ENCODE results near the gene ABAT.

The ABAT gene

GRCh38 chr16:8717892-8718415 is 43.5 kb downstream of the ABAT start:
- DNase-seq (ENCODE audit: low spot score): no peak

DNA sequence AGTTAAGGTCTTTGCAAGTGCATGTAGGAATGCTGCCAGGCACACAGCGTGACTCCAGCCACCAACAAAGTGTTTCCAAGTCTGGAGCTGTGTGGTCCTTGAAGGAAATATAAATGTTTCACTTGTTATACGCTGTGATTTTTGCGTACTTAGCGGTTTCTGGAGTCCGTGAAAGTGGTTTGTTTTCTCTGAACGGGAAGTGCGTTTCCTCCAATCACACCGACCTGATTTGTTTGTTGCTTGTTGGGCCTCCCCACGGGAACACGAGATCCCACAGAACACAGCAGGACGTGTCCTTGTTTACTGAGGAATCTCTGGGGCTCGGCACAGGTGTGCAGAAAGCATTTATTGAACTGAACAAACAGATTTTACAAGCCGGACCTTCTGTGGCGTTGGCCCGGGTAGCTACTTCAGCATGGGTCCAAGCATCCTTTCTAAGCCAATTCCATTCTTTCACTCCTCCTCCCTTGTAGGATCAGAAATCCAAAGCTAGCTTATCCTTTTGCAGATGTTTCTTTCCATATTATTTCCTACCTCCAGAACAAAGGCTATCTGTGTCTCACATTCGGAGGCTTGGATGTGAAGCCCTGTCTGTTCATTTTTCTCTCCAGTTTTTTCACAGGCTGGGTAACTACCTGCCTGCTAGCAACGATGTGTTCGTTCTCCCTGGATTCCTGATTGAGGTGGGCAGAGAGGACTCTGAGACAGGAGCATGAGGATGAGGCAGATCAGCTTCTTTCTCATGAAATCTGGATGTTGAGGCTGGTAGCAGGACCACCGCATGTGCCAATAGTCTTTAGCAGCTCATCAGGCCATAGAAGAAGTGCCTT is 44.6 kb downstream of the ABAT start:
- DNase-seq (ENCODE audit: low spot score): no peak

DNA sequence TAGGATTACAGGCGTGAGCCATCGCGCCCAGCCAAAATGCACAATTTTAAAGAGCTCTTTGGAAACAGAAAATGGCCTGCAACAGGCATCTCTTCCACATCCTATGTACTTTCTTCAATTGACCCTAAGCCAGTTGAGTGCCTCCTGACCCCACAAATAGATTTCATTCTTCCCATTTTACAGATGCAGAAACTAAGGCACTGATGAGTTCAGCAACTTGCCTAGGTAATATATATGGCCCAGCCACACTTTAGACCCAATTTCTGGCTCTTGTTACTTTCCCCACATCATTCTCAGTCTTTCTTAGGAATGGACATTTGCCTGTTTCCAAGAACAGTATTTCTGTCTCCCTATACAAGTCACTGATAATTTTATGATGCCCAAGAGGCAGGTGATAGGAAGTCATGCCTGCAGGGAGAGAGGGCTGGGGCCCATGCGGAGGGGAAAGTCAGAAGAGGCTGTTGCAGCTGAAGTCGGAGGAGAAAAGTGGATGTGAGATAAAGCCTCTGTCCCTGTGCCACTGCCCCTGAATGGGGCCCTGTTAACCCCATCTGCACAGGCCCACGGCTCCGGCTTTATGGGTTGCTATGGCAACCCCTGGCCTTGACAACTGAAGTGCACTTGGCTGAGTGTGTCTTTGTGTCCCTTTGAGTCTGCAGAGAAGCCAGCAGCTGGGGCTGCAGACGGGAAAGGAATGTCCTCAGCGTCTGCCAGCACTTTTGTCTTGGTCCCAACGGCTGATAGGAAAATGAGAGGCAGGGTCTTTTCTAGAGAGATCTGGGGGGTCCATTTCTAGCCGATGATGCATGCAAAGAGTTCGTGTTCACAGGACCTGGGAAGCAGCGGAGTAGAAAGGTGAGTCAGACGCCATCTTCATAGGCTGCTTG is 45.9 kb downstream of the ABAT start:
- DNase-seq (ENCODE audit: low spot score): peak; percentile 45

- DNase-seq (ENCODE audit: low spot score): no peak
Observed at GRCh38 chr16:8720967-8721308, 46.5 kb downstream of the ABAT start.

GRCh38 chr16:8721336-8722024 is 47.1 kb downstream of the ABAT start:
- no peak for DNase-seq (ENCODE audit: low spot score)

DNA sequence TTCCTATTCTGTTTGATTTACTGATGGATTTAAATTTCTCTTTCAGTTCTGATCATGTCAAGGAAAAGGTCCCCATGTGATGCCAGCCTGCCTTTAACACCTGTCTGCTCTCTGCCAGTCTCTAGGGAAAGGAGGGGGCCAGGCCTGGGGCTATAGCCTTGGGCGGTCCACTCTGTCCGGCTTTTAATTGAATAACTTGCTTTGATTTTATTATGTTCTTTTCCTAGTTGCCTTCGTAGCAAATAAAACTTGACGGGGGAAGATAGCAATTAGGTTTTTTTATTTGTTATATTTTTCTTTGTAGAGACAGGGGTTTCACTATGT is 47.6 kb downstream of the ABAT start:
- no peak for DNase-seq (ENCODE audit: low spot score)

DNA sequence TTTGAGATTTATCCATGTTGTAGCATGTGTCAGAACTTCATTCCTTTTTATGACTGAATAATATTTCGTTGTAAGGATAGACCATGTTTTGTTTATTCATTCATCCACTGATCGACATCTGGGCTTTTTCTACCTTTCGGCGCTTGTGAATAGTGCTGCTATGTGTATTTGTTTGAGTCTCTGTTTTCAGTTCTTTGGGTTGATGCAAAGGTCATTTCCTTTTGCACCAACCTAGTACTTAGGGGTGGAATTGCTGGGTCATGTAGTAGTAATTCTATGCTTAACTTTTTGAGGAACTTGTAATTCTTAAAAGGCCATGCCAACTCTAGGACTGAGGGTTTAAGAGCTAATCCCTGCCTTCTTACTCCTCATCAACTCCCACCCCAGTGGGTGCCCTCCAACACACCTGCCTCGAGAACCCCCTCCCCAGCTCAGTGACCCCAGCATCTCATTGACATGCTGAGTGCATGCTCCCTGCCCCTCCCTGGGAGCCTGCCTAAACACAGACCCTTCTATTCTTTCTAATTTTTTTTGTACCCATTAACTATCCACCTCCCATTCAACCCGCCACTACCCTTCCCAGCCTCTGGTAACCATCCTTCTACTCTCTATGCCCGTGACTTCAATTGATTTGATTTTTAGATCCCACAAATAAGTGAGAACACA is 51.2 kb downstream of the ABAT start:
- no peak for DNase-seq (ENCODE audit: low spot score)

GRCh38 chr16:8727131-8727806 is 52.9 kb downstream of the ABAT start:
- DNase-seq (ENCODE audit: low spot score): no peak

- no peak for DNase-seq (ENCODE audit: low spot score)
Observed at GRCh38 chr16:8727857-8728618, 53.6 kb downstream of the ABAT start.

- DNase-seq (ENCODE audit: low spot score): no peak
Observed at GRCh38 chr16:8729779-8730334, 55.4 kb downstream of the ABAT start.

GRCh38 chr16:8730335-8730915 is 56.0 kb downstream of the ABAT start:
- no peak for DNase-seq (ENCODE audit: low spot score)

DNA sequence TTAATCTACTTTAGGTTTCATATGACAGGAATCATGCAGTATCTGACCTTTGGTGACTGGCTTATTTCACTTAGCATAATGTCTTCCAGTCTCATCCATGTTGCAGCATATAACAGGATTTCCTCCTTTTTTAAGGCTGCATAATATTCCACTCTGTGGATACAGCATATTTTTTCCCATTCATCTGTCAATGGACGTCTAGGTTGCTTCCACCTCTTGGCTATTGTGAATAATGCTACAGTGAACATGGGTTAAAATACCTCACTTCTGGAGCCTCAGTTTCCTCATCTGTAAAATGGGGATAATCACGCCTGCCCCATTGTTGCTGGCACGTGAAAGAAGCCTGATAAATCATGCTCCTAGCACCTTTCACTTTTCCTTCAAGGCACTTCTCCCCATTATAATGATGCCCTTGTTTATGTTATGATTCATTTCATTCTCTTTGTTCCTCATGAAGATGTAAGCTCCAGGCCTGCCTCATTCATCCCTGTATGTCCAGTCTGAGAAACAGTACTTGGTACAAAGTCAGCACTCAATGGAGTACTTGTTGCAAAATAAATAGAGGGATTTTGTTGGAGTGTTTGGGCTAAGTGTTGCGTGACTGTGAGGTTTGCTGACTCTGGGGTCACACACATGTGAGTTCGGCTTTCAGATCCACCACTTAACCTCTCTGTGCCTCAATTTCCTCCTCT is 59.6 kb downstream of the ABAT start:
- no peak for DNase-seq (ENCODE audit: low spot score)

GRCh38 chr16:8735574-8735973 is 61.2 kb downstream of the ABAT start:
- DNase-seq (ENCODE audit: low spot score): no peak

DNA sequence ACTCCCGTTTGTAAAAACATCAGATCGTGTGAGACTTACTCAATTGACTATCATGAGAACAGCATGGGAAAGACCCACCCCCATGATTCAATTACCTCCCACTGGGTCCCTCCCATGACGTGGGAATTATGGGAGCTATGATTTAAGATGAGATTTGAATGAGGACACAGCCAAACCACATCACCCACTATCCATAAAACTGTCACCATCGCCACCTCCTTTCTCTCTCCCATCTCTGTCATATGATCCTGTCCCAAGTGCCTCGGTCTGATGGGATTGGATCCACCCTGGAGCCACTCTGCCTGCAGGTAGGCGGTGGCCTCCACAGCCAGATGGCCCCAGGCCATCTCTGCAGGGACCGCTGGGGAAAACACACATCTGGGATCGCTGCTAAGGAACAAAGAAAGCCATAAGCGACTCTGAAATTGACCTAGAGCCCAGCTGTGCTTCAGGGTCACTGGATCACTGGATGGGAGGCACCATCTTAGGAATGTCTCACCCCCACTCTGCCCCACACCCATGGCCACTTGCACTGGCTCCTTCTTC is 61.8 kb downstream of the ABAT start:
- no peak for DNase-seq (ENCODE audit: low spot score)

DNA sequence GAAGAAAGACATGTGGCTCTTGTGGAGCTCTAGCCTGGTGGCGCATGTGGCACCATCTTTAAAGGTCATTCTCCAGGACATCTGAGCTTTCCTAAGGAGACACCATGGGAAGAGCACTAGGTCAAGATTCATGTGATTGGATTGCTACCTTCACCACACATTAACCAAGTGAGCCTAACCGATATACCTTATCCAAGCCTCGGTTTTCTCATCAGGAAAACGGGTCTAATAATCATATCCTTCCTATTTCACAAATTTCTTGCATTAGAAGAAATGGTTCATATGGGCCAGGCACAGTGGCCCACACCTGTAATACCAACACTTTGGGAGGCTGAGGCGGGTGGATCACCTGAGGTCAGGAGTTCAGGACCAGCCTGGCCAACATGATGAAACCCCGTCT is 64.7 kb downstream of the ABAT start:
- DNase-seq (ENCODE audit: low spot score): no peak

DNA sequence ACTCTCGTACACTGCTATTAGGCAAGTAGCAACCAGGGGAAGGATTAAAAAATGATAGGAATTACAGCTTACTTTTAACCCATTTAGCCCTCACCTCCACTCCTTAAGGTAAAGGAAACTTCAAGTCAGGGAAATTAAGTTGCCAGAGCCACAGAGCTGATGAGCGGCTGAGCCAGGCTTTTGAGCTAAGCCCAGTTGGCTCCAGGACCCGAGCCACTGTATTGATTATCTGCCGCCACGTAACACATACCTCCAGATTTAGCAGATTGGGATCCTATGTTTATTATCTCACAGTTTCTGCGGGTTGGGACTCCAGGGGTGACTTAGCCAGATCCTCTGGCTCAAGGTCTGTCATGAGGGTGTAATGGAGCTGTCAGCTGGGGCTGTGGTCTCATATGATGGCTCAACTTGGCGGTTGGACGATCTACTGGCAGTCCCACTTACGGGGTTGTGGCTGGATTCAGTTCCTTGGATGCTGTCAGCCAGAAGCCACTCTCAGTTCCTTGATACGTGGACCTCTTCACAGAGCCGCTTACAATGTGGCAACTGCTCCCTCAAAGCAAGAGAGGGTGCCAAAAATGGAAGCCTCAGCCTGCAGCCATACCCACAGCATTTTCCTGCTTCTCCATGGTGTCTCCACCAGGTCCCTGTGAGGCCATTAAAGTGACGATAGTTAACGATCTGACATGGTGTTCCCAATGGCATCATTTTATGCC is 65.7 kb downstream of the ABAT start:
- DNase-seq (ENCODE audit: low spot score): no peak

GRCh38 chr16:8740775-8741355 is 66.4 kb downstream of the ABAT start:
- DNase-seq (ENCODE audit: low spot score): no peak

DNA sequence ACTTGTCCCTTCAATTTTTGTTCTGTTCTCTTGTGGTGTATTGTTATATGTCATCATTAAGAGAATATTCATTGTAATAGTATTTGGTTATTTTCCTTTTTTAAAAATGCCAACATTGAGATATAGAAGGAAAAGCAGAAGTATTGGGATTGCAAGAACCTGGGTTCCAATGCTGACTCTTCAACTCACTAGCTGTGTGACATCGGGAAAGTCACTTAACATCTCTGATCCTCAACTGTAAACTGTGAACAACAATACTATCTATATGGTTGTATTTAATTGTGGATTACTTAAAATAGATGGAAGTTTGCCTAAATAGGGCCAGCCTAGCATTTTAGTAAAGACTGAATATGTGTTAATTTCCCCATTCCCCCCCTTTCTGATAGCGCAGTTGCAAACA is 67.2 kb downstream of the ABAT start:
- DNase-seq (ENCODE audit: low spot score): no peak

Measured in globus pallidus (tissue), 1 donor.